Measurements from ENCODE around the gene C1S. TPM values are rescaled to one million over a fixed set of nuclear protein-coding genes. Genes with fewer than 3 reads are reported as not detected.

Gene C1S
- total and polyA plus RNA-seq, 2 experiments from 2014 or later, result 4.9 to 9.7 TPM

GRCh38 chr12:7032990-7033389, 27.5 kb upstream of the C1S start:
- Histone ChIP-seq H3K9me2 (ENCODE audit: insufficient read depth) (peaks cover 7% of the 10 kb centered on the region), H4K20me1 (replicated peaks; ENCODE audit: insufficient read depth) (no peaks in the 10 kb centered on the region), H3K79me2 (replicated peaks; ENCODE audit: insufficient read depth) (no peaks in the 10 kb centered on the region), H3K36me3 (ENCODE audit: insufficient read depth) (no peaks in the 10 kb centered on the region), H3F3A (replicated peaks; ENCODE audit: low read depth) (no peaks in the 10 kb centered on the region), H3K27me3 (ENCODE audit: insufficient read depth) (no peaks in the 10 kb centered on the region), H3K4me2 (no peak overlapping the region), H2AFZ (no peak overlapping the region), H3K4me1 (ENCODE audit: insufficient read depth) (peaks cover 9% of the 10 kb centered on the region), H3K4me3 (no peak overlapping the region), H3K27ac (ENCODE audit: low read depth) (no peak overlapping the region)
- ATAC-seq (no peak), DNase-seq (ENCODE audit: low spot score) (no peak)
- Mint-ChIP-seq H3K9me3 (peaks cover 5% of the 10 kb centered on the region; the same call in 2 of the 3 replicates), H3K27me3 (ENCODE audit: insufficient read depth, low read depth, poor library complexity) (peaks cover 1% of the 10 kb centered on the region), H3K4me3 (no peak overlapping the region), H3K4me1 (peaks cover 18% of the 10 kb centered on the region), H3K27ac (no peak overlapping the region), H3K36me3 (ENCODE audit: low read depth) (no peaks in the 10 kb centered on the region)
- no peak for TF ChIP-seq REST (IDR thresholded peaks at IDR 0.05; ENCODE audit: unreplicated experiment)

- Histone ChIP-seq H2AFZ (no peak overlapping the region), H3K27ac (ENCODE audit: low read depth) (no peak overlapping the region), H4K20me1 (replicated peaks; ENCODE audit: insufficient read depth) (no peaks in the 10 kb centered on the region), H3K36me3 (ENCODE audit: insufficient read depth) (no peaks in the 10 kb centered on the region), H3K79me2 (replicated peaks; ENCODE audit: insufficient read depth) (no peaks in the 10 kb centered on the region), H3K27me3 (ENCODE audit: insufficient read depth) (no peaks in the 10 kb centered on the region), H3K4me2 (no peak overlapping the region), H3K9me2 (ENCODE audit: insufficient read depth) (peaks cover 7% of the 10 kb centered on the region), H3K4me3 (no peak overlapping the region), H3K4me1 (ENCODE audit: insufficient read depth) (peaks cover 9% of the 10 kb centered on the region), H3F3A (replicated peaks; ENCODE audit: low read depth) (no peaks in the 10 kb centered on the region)
- DNase-seq (ENCODE audit: low spot score) (no peak), ATAC-seq (no peak)
- TF ChIP-seq REST (IDR thresholded peaks at IDR 0.05; ENCODE audit: unreplicated experiment) (no peak), ZNF331 (CRISPR knock-in tag; IDR thresholded peaks at IDR 0.05; ENCODE audit: low read depth) (no peak), JUNB (IDR thresholded peaks at IDR 0.05; ENCODE audit: unreplicated experiment) (no peak), EZH2phosphoT487 (IDR thresholded peaks at IDR 0.05; ENCODE audit: unreplicated experiment) (no peak), NANOG (IDR thresholded peaks at IDR 0.05; ENCODE audit: borderline replicate concordance) (no peak)
- Mint-ChIP-seq H3K9me3 (peaks cover 5% of the 10 kb centered on the region; the same call in 2 of the 3 replicates), H3K4me1 (peaks cover 18% of the 10 kb centered on the region), H3K27ac (no peak overlapping the region), H3K4me3 (no peak overlapping the region), H3K36me3 (ENCODE audit: low read depth) (no peaks in the 10 kb centered on the region; the same call in 2 of the 3 replicates), H3K27me3 (ENCODE audit: insufficient read depth, low read depth, poor library complexity) (peaks cover 1% of the 10 kb centered on the region)
Observed at GRCh38 chr12:7034464-7034863, 26.1 kb upstream of the C1S start.
